ENCODE results near the gene CHN2.

GRCh38 chr7:29247963-29248236 is 53.3 kb downstream of the CHN2 start:
- TF ChIP-seq POLR2A (IDR thresholded peaks at IDR 0.05; ENCODE audit: low read depth, low read length): no peak
- TF ChIP-seq TAF1 (IDR thresholded peaks at IDR 0.05; ENCODE audit: borderline replicate concordance, low read depth, low read length): no peak

All from GM12892 (cell line).